IMR-90 (cell line): ENCODE data around the gene ZNF212.

Experiments
- BHLHE40 ChIP-seq: fragments of 150-350 bp; IDR thresholded peaks from 2 replicates; pipeline ENCODE4 v1.6.1; 2016; ENCODE audit warnings: mild to moderate bottlenecking, low read depth, low read length
- CTCF ChIP-seq: conservative IDR thresholded peaks from 2 replicates; pipeline ENCODE4 v1.5.1; 2012; ENCODE audit warnings: mild to moderate bottlenecking, low read depth, low read length, improper control_type of control experiment
- MAFK ChIP-seq: IDR thresholded peaks from 2 replicates; pipeline ENCODE4 v1.6.1; 2012; ENCODE audit warnings: low read depth, low read length, improper control_type of control experiment
- POLR2A ChIP-seq: IDR thresholded peaks from 2 replicates; pipeline ENCODE4 v1.6.1; 2012; ENCODE audit warnings: mild to moderate bottlenecking, low read depth, low read length
- SMC3 ChIP-seq: fragments of 150-350 bp; IDR thresholded peaks from 2 replicates; pipeline ENCODE4 v1.6.1; 2016; ENCODE audit warnings: low read depth, mild to moderate bottlenecking, antibody characterized with exemption, low read length, moderate library complexity

- TF ChIP-seq POLR2A (no peak), CTCF (no peak), SMC3 (no peak), BHLHE40 (no peak), MAFK (no peak)
Measured at GRCh38 chr7:149225106-149225505, 14.3 kb upstream of the ZNF212 start.
